HepG2 (cell line): ENCODE data around the gene RPTOR.

ENCODE experiments used
- CHD4 ChIP-seq: fragments of 200-600 bp; sonication (generic); IDR thresholded peaks from 2 replicates; pipeline ENCODE4 v1.7.0; 2017; ENCODE audit warnings: mild to moderate bottlenecking, low read length, borderline replicate concordance
- HOXA7 ChIP-seq: sonication (generic); formaldehyde crosslinking; IDR thresholded peaks from 2 replicates; pipeline ENCODE4 v1.8.1; 2022; ENCODE audit warnings: mild to moderate bottlenecking, missing genetic modification reagents, moderate library complexity
- POLR2A ChIP-seq, 2 experiments: IDR thresholded peaks; 2 replicates each; pipeline ENCODE4 v1.6.1; 2011; ENCODE audit warnings: low read depth in 2 of 2, low read length in 2 of 2, mild to moderate bottlenecking in 1 of 2, moderate library complexity in 1 of 2; ENCODE audit not compliant: insufficient read depth in 1 of 2
- TARDBP ChIP-seq: sonication (generic); formaldehyde crosslinking; IDR thresholded peaks from 2 replicates; pipeline ENCODE4 v1.8.0; 2022; ENCODE audit warnings: mild to moderate bottlenecking, missing genetic modification reagents
- TBP ChIP-seq: sonication (generic); formaldehyde crosslinking; IDR thresholded peaks from 2 replicates; pipeline ENCODE4 v1.5.0; 2020; ENCODE audit warnings: missing genetic modification reagents
- XRCC5 ChIP-seq: fragments of 200-400 bp; formaldehyde crosslinking; optimal IDR thresholded peaks from 2 replicates; pipeline ENCODE3; 2017; ENCODE audit warnings: mild to moderate bottlenecking, low read length
- ZKSCAN1 ChIP-seq: fragments of 150-350 bp; IDR thresholded peaks from 2 replicates; pipeline ENCODE4 v1.6.1; 2014; ENCODE audit warnings: low read length
- ZNF558 ChIP-seq: sonication (generic); formaldehyde crosslinking; IDR thresholded peaks from 2 replicates; pipeline ENCODE4 v1.9.0; 2022; ENCODE audit warnings: mild to moderate bottlenecking, missing genetic modification reagents, borderline replicate concordance
- ZNF788 ChIP-seq: sonication (generic); formaldehyde crosslinking; IDR thresholded peaks from 2 replicates; pipeline ENCODE4 v1.5.0; 2020; ENCODE audit warnings: mild to moderate bottlenecking, missing genetic modification reagents, borderline replicate concordance
- TF ChIP-seq, protein P1 (sequence below): sonication (generic); formaldehyde crosslinking; IDR thresholded peaks from 2 replicates; pipeline ENCODE4 v1.5.0; 2020; ENCODE audit warnings: mild to moderate bottlenecking, missing genetic modification reagents, moderate library complexity

DNA sequence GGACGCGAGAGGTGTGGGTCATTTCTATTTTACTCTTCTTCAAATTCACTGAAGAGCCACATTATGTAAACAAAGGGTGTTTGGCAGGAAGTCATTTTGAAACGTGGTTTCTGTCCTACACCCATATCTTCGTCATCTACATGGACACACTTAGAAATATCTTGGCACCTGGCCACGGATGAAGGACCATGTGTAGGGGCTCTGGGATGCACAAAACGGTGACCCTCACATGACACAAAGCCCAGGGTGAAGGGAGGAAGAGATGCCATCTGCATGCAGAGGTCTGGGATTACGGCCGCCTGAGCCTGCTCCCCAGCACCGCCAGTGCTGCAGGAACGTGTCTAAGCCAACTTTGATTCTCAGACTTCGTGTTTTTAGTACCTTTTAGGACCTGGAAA lies 316.8 kb downstream of the RPTOR start:
- TF ChIP-seq TBP (CRISPR knock-in tag) (no peak), POLR2A (IDR thresholded peaks at IDR 0.05; ENCODE audit: insufficient read depth in 1 of 2, low read depth in 2 of 2, low read length in 2 of 2) (no peak), ZKSCAN1 (no peak), XRCC5 (no peak), TARDBP (CRISPR knock-in tag) (no peak), HOXA7 (CRISPR knock-in tag) (no peak), ZNF558 (no peak), ZNF788 (CRISPR knock-in tag) (no peak), CHD4 (no peak)
- TF ChIP-seq, protein P1, sequence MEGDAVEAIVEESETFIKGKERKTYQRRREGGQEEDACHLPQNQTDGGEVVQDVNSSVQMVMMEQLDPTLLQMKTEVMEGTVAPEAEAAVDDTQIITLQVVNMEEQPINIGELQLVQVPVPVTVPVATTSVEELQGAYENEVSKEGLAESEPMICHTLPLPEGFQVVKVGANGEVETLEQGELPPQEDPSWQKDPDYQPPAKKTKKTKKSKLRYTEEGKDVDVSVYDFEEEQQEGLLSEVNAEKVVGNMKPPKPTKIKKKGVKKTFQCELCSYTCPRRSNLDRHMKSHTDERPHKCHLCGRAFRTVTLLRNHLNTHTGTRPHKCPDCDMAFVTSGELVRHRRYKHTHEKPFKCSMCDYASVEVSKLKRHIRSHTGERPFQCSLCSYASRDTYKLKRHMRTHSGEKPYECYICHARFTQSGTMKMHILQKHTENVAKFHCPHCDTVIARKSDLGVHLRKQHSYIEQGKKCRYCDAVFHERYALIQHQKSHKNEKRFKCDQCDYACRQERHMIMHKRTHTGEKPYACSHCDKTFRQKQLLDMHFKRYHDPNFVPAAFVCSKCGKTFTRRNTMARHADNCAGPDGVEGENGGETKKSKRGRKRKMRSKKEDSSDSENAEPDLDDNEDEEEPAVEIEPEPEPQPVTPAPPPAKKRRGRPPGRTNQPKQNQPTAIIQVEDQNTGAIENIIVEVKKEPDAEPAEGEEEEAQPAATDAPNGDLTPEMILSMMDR (CRISPR knock-in tag), result no peak
